Endothelial cell of umbilical vein (primary cell): Measurements from ENCODE around the gene CACNB1. TPM values are rescaled to one million over a fixed set of nuclear protein-coding genes. Genes with fewer than 3 reads are reported as not detected.

Experiments
- BruUV-seq: library from RNA; stranded (reverse); fragments of 400-500 nt; replicated peaks from 2 replicates; lab custom pipeline; 2021; lab: Mats Ljungman, UMichigan
- CTCF ChIA-PET: fragments of 300-600, 350-600 bp; sonication (Branson Sonifier 250); formaldehyde crosslinking; loops from one replicate; lab custom pipeline; 2021; ENCODE audit warnings: antibody characterized with exemption, inconsistent platforms; lab: Charles Lee
- POLR2A ChIA-PET: fragments of 300-600, 350-600 bp; sonication (Branson Sonifier 250); formaldehyde crosslinking; loops from one replicate; lab custom pipeline; 2021; ENCODE audit warnings: antibody characterized with exemption, inconsistent platforms; lab: Charles Lee
- DNase-seq: peaks from one replicate; pipeline ENCODE4 v3.0.0-alpha.2; 2011; ENCODE audit warnings: low read depth, low spot score
- FAIRE-seq: peaks from 2 replicates; lab custom pipeline; 2011; peaks lifted over from hg19 to GRCh38; lab: Jason Lieb, UNC
- H2AFZ ChIP-seq: 2 replicates; pipeline ENCODE4 v1.6.0; 2012; ENCODE audit warnings: low read depth, low read length, control low read depth, inconsistent platforms
- H3K27ac ChIP-seq: 2 replicates; pipeline ENCODE4 v1.5.1; 2011; ENCODE audit warnings: low read depth, mild to moderate bottlenecking, control low read depth, low read length, moderate library complexity; ENCODE audit not compliant: insufficient read depth
- H3K27me3 ChIP-seq, 2 experiments: 2 replicates each; pipeline versions ENCODE4 v1.6.0 to v1.6.1; 2011; ENCODE audit warnings: low read length in 2 of 2, mixed read lengths in 1 of 2; ENCODE audit not compliant: control insufficient read depth in 2 of 2, insufficient read depth in 2 of 2
- H3K36me3 ChIP-seq, 2 experiments: 2 replicates in 1 of 2; 3 replicates in 1 of 2; pipeline ENCODE4 v1.5.1; 2011; ENCODE audit warnings: low read length in 2 of 2, mild to moderate bottlenecking in 1 of 2, moderate library complexity in 1 of 2; ENCODE audit not compliant: control insufficient read depth in 2 of 2, insufficient read depth in 2 of 2; ENCODE audit errors: extremely low read depth in 1 of 2
- H3K4me1 ChIP-seq: 3 replicates; pipeline ENCODE4 v1.5.1; 2011; ENCODE audit warnings: mild to moderate bottlenecking, low read length; ENCODE audit not compliant: control insufficient read depth, insufficient read depth; ENCODE audit errors: extremely low read depth
- H3K4me2 ChIP-seq: 2 replicates; pipeline ENCODE4 v1.6.1; 2011; ENCODE audit warnings: low read length, control low read depth, mixed read lengths; ENCODE audit not compliant: insufficient read depth
- H3K4me3 ChIP-seq, 3 experiments: fragments of 200-600 bp in 1 of 3; sonication (generic), shearing (Covaris generic) in 1 of 3; replicated peaks in 1 of 3; 2 replicates each; pipeline ENCODE4 v1.5.1; 2011 to 2016; ENCODE audit warnings: control low read depth in 3 of 3, low read length in 3 of 3, mild to moderate bottlenecking in 2 of 3, inconsistent platforms in 1 of 3, low read depth in 1 of 3, moderate library complexity in 1 of 3; ENCODE audit not compliant: insufficient read depth in 1 of 3
- H3K79me2 ChIP-seq: 2 replicates; pipeline ENCODE4 v1.6.0; 2012; ENCODE audit warnings: low read length, inconsistent platforms; ENCODE audit not compliant: control insufficient read depth, insufficient read depth
- H3K9ac ChIP-seq: replicated peaks from 2 replicates; pipeline ENCODE3; 2011; ENCODE audit warnings: low read length, control low read depth; ENCODE audit not compliant: insufficient read depth; ENCODE audit errors: extremely low read depth
- H3K9me1 ChIP-seq: replicated peaks from 3 replicates; pipeline ENCODE4 v1.6.0; 2011; ENCODE audit warnings: mild to moderate bottlenecking, low read length; ENCODE audit not compliant: control insufficient read depth, insufficient read depth; ENCODE audit errors: extremely low read depth
- H3K9me3 ChIP-seq: replicated peaks from 2 replicates; pipeline ENCODE4 v1.5.1; 2012; ENCODE audit warnings: low read length, inconsistent platforms; ENCODE audit not compliant: control insufficient read depth, insufficient read depth
- H4K20me1 ChIP-seq: replicated peaks from 2 replicates; pipeline ENCODE3; 2011; ENCODE audit warnings: mild to moderate bottlenecking, low read length; ENCODE audit not compliant: control insufficient read depth, insufficient read depth; ENCODE audit errors: extremely low read depth
- EZH2 ChIP-seq: IDR thresholded peaks from 2 replicates; pipeline ENCODE4 v1.6.1; 2012; ENCODE audit warnings: borderline replicate concordance, low read depth, mild to moderate bottlenecking, moderate library complexity, low read length, inconsistent platforms; ENCODE audit not compliant: severe bottlenecking
- FOS ChIP-seq: IDR thresholded peaks from 2 replicates; pipeline ENCODE4 v1.6.1; 2011; ENCODE audit warnings: mild to moderate bottlenecking, low read length, moderate library complexity, borderline replicate concordance; ENCODE audit not compliant: insufficient read depth
- GATA2 ChIP-seq: IDR thresholded peaks from 2 replicates; pipeline ENCODE4 v1.7.0; 2011; ENCODE audit warnings: low read depth, mild to moderate bottlenecking, moderate library complexity, mixed read lengths, low read length; ENCODE audit not compliant: insufficient read length, insufficient read depth
- JUN ChIP-seq: IDR thresholded peaks from 2 replicates; pipeline ENCODE4 v1.6.1; 2011; ENCODE audit warnings: borderline replicate concordance, low read depth; ENCODE audit not compliant: insufficient read length, insufficient read depth
- MYC ChIP-seq: IDR thresholded peaks from one replicate; pipeline ENCODE4 v1.6.1; 2011; ENCODE audit warnings: mild to moderate bottlenecking, low read depth, low read length
- POLR2A ChIP-seq: IDR thresholded peaks from 2 replicates; pipeline ENCODE4 v1.6.1; 2012; ENCODE audit warnings: low read depth, mild to moderate bottlenecking, control low read depth, low read length
- POLR2AphosphoS5 ChIP-seq: IDR thresholded peaks from 2 replicates; pipeline ENCODE4 v1.6.1; 2012; ENCODE audit warnings: low read depth, mild to moderate bottlenecking, control low read depth, low read length, moderate library complexity; ENCODE audit not compliant: insufficient read depth
- dilution Hi-C: fragments of 300-500 bp; cut with MboI; formaldehyde crosslinking; loops from one replicate; pipeline ENCODE4 v1.15.0; 2019; ENCODE audit warnings: low sequenced_read_pairs; ENCODE audit not compliant: extremely low pct_ligation_motif_present
- intact Hi-C: fragments of 100-400 bp; cut with micrococcal nuclease; formaldehyde crosslinking; loops from one replicate; pipeline ENCODE4 v1.10.0; 2022
- polyA plus RNA-seq, 4 experiments: library from polyadenylated mRNA; depleted of rRNA in 3 of 4; stranded (reverse) in 3 of 4; unstranded in 1 of 4; fragments of >200 nt; gene quantifications; 2 replicates each; pipeline versions ENCODE4 v1.2.1 to v1.2.3, GENCODE V29; 2011 to 2012; ENCODE audit warnings: missing spikeins in 1 of 4
- total RNA-seq: library from RNA; stranded (reverse); gene quantifications from 2 replicates; pipeline ENCODE4 v1.2.3, GENCODE V29; 2021
- TF ChIP-seq, protein P1 (sequence below), 2 donors: IDR thresholded peaks; 1 replicate in 1 of 2; 2 replicates in 1 of 2; pipeline ENCODE4 v1.5.1; 2011; ENCODE audit warnings: low read length in 2 of 2, mild to moderate bottlenecking in 2 of 2, moderate library complexity in 2 of 2, control low read depth in 1 of 2, inconsistent platforms in 1 of 2, low read depth in 1 of 2; ENCODE audit not compliant: insufficient read depth in 1 of 2; ENCODE audit errors: extremely low read depth in 1 of 2
- TF ChIP-seq, protein P2 (sequence below): IDR thresholded peaks from 2 replicates; pipeline ENCODE4 v1.6.1; 2011; ENCODE audit not compliant: insufficient read depth, insufficient read length

CACNB1 gene
- total and polyA plus RNA-seq, 2 donors (not counting 3 experiments of a cell fraction or from before 2014, with no cell fraction given), result 4.7 to 12.3 TPM

DNA sequence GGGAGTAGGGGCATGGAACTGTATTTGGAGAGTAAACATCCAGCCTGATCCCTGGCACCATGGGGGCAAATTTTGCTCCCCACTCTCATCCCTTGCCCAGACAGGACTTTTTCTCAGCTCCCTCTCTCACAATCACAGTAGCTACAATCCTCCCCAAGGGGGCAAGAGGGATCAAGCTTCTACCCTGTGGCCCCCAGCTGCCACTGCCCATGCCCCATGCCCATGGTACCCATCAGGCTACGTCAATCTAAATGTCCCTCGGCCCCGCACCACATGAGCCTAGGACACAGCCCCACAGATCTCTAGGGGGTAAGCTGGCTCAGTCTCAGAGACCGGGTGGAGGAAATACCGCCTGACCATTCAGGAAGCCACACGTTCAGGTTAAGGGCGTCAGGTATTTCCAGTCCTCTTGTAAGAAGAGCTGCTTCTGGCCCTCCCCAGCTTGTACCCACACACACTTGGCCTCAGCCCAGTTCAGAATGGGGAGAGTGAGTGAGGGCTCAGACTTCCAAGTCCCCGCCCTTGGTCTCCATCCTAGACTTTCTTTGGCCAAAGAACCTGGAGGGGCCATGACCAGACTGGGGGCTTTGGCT, 1.8 kb downstream of the CACNB1 start:
- Histone ChIP-seq H3K27me3 (no peaks in the 10 kb centered on the region), H3K36me3 (peaks cover 3 to 17% of the 10 kb centered on the region in 2 experiments), H3K9me3 (no peaks in the 10 kb centered on the region), H3K4me1 (peaks cover 6% of the 10 kb centered on the region), H3K9me1 (no peaks in the 10 kb centered on the region), H2AFZ (no peak overlapping the region), H3K4me2 (no peak overlapping the region), H3K79me2 (peaks cover 24% of the 10 kb centered on the region), H3K4me3 (no peak overlapping the region), H3K9ac (no peak overlapping the region), H4K20me1 (no peaks in the 10 kb centered on the region), H3K27ac (no peak overlapping the region)
- POLR2A ChIA-PET, result no interaction called here
- TF ChIP-seq POLR2A (no peak), EZH2 (no peak), JUN (no peak), FOS (no peak), GATA2 (no peak), POLR2AphosphoS5 (no peak), MYC (no peak)
- TF ChIP-seq, protein P1, sequence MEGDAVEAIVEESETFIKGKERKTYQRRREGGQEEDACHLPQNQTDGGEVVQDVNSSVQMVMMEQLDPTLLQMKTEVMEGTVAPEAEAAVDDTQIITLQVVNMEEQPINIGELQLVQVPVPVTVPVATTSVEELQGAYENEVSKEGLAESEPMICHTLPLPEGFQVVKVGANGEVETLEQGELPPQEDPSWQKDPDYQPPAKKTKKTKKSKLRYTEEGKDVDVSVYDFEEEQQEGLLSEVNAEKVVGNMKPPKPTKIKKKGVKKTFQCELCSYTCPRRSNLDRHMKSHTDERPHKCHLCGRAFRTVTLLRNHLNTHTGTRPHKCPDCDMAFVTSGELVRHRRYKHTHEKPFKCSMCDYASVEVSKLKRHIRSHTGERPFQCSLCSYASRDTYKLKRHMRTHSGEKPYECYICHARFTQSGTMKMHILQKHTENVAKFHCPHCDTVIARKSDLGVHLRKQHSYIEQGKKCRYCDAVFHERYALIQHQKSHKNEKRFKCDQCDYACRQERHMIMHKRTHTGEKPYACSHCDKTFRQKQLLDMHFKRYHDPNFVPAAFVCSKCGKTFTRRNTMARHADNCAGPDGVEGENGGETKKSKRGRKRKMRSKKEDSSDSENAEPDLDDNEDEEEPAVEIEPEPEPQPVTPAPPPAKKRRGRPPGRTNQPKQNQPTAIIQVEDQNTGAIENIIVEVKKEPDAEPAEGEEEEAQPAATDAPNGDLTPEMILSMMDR (IDR thresholded peaks at IDR 0.05; ENCODE audit: extremely low read depth in 1 of 2, insufficient read depth in 1 of 2, low read depth in 1 of 2, low read length in 2 of 2), result no peak
- TF ChIP-seq, protein P2, sequence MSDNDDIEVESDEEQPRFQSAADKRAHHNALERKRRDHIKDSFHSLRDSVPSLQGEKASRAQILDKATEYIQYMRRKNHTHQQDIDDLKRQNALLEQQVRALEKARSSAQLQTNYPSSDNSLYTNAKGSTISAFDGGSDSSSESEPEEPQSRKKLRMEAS, result no peak
- dilution Hi-C loops (no loop called here), intact Hi-C loops (loop anchor here (2.0 kb wide), 1 partner anchor 17 kb away; no protein-coding TSS in a partner anchor)
- CTCF ChIA-PET, result interaction anchor here (1.0 to 3.0 kb wide), 6 partner anchors 11 to 49 kb away, joined by 3 to 14 read pairs (median 8); no protein-coding TSS in a partner anchor
- no peak for DNase-seq
- no peak for FAIRE-seq
- BruUV-seq, result no TSS peak
